RPMI7951 (cell line): Measurements from ENCODE around the gene RND2. TPM values are rescaled to one million over a fixed set of nuclear protein-coding genes. Genes with fewer than 3 reads are reported as not detected.

Experiments
- DNase-seq: peaks from one replicate; pipeline ENCODE4 v3.0.0-alpha.2; 2012; ENCODE audit warnings: low read depth
- total RNA-seq: library from RNA; depleted of rRNA; stranded (reverse); fragments of >200 nt; shearing (Covaris generic); gene quantifications from 2 replicates; pipeline ENCODE4 v1.2.3, GENCODE V29; 2014; rRNA removed

The RND2 gene
- total RNA-seq, 1 experiment from 2014 or later = not detected

GRCh38 chr17:43079641-43080302 lies 54.7 kb downstream of the RND2 start:
- DNase-seq = no peak

Other genes with a start within 250 kb of the RND2 start
- 0.20 and 0.24 TPM in 2 replicates for gene WNK4, start 244.6 kb upstream of the RND2 start, total RNA-seq
- 102 and 119 TPM in 2 replicates for gene COA3, start 226.5 kb upstream of the RND2 start, total RNA-seq
- gene CNTD1, start 226.4 kb upstream of the RND2 start, total RNA-seq = 0.98 and 1.1 TPM in 2 replicates
- 65.8 and 75.1 TPM in 2 replicates for gene BECN1, start 200.9 kb upstream of the RND2 start, total RNA-seq
- 74.4 and 96.1 TPM in 2 replicates for gene PSME3, start 191.8 kb upstream of the RND2 start, total RNA-seq
- gene AOC2, start 180.7 kb upstream of the RND2 start, total RNA-seq = 0.10 and 0.36 TPM in 2 replicates
- 0.10 TPM in 1 of 2 replicates, not detected in the other for gene AOC3, start 174.0 kb upstream of the RND2 start, total RNA-seq
- gene G6PC1, start 124.4 kb upstream of the RND2 start, total RNA-seq = not detected in 2 replicates
- gene AARSD1, start 60.8 kb upstream of the RND2 start, total RNA-seq = 20.3 and 22.7 TPM in 2 replicates
- 2.0 and 2.3 TPM in 2 replicates for gene PTGES3L, start 45.2 kb upstream of the RND2 start, total RNA-seq
- 4.7 and 5.0 TPM in 2 replicates for gene RUNDC1, start 44.7 kb upstream of the RND2 start, total RNA-seq
- 1,798 and 1,894 TPM in 2 replicates for gene RPL27, start 26.8 kb upstream of the RND2 start, total RNA-seq
- 26.7 and 43.8 TPM in 2 replicates for gene IFI35, start 18.4 kb upstream of the RND2 start, total RNA-seq
- gene VAT1, start 2.8 kb upstream of the RND2 start, total RNA-seq = 97.0 and 112 TPM in 2 replicates
- 34.2 and 34.6 TPM in 2 replicates for gene BRCA1, start 100.1 kb downstream of the RND2 start, total RNA-seq
- gene NBR1, start 146.0 kb downstream of the RND2 start, total RNA-seq = 44.7 and 52.4 TPM in 2 replicates
- 3.4 and 4.9 TPM in 2 replicates for gene TMEM106A, start 186.6 kb downstream of the RND2 start, total RNA-seq
- gene CCDC200, start 203.4 kb downstream of the RND2 start, total RNA-seq = not detected in 2 replicates
- not detected in 2 replicates for gene RNU2-1, start 208.7 kb downstream of the RND2 start, total RNA-seq